GM19193 (cell line): ENCODE results near the gene C1QTNF12.
A peak's percentile ranks its signal among the peaks of the same experiment; 100 is the strongest.

Source experiments
- POLR2A ChIP-seq: IDR thresholded peaks from 4 replicates; pipeline ENCODE4 v1.6.1; 2011; ENCODE audit not compliant: insufficient read depth, insufficient read length; ENCODE audit errors: extremely low read depth

The C1QTNF12 gene

GRCh38 chr1:1285611-1286311 is 39.2 kb upstream of the C1QTNF12 start:
- no peak for TF ChIP-seq POLR2A

GRCh38 chr1:1285102-1285571 is 38.6 kb upstream of the C1QTNF12 start:
- no peak for TF ChIP-seq POLR2A

- no peak for TF ChIP-seq POLR2A
These were observed 37.9 kb upstream of the C1QTNF12 start for GRCh38 chr1:1284221-1285101.

GRCh38 chr1:1283821-1284220 is 37.3 kb upstream of the C1QTNF12 start:
- no peak for TF ChIP-seq POLR2A

DNA sequence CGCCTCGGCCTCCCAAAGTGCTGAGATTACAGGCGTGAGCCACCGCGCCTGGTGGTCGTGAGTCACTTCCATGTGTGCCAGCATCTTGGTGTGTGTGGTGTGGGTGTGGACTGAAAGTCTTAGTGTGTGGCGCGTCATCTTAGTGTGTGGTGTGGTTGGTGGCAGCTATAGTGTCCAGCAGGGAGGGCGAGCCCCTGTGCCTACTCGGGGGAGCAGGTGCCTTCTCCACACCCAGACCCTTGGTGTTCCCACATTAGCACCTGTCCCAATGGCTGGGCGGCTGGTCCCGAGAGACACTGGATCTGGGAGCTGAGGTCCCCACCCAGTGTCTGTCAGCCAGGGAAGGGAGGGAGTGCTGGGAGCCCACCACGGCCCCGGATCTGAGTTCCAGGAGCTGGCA is 36.5 kb upstream of the C1QTNF12 start:
- TF ChIP-seq POLR2A = no peak

DNA sequence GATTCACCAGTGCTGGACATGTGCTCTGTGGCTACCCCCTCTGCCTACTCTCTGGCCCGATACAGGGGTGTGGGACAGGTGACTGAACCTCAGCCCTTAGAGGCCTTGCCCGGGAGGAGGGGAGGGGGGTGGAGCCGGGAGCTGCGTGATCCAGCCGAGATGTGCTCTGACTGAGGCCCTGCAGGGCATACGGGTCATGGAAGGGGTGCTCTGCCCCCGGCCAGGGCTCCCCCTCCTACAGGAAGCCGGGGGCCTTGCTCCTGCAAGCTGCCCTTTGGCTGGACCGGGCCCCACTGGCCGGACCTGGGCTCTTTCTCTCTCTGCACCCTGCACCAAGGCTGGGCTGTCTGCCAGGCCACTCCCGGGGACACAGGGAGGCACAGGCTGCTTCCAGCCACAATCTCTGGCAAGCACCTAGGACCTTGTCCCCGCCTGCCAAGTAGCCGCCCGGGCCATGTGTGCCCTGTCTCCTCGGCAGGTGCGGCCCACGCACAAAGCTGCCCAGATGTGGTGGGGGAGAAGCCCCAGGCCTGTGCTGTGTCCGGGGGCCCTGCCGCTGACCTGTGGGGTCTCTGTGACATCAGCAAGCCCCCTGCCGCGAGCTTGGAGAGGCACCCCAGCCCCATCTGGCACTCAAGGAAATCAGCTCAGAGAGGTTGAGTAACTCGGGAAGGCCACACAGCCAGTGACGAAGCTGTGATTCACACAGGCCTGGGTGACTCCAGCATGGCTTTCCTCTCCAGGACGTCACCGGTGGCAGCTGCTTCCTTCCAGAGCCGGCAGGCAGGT is 35.2 kb upstream of the C1QTNF12 start:
- no peak for TF ChIP-seq POLR2A

DNA sequence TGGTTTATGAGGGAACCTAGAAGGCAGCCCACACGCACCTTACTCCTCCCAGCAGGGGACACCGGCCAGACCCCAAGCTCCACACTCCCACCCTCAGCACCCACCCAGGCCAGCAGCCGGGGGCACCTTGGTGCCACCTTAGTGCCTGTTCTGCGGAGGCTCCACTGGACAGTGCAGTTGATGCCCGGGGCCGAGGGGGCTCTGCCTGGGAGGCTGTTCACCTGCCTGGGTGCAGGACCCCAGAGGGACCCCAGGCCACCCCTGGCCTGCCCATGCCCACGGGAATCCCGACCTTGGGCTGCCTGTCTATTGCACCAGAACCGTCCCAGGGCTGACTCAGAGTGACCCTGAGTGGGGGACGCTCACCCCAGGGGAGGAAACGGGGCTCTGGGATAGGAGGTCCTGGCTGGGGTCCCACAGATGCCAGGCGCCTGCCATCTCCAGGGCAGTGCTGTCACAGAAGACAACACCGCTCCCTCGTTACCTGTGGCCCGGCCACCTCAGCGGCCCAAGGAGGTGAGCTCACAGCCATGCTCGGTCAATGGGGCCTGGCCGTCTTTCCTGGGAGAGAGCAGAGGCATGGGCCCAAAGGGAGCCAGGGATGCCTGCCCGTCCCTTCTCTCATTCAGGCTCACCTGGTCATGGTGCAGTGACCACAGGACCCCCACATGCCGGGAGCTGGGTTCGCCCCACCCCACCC is 34.4 kb upstream of the C1QTNF12 start:
- TF ChIP-seq POLR2A = no peak

DNA sequence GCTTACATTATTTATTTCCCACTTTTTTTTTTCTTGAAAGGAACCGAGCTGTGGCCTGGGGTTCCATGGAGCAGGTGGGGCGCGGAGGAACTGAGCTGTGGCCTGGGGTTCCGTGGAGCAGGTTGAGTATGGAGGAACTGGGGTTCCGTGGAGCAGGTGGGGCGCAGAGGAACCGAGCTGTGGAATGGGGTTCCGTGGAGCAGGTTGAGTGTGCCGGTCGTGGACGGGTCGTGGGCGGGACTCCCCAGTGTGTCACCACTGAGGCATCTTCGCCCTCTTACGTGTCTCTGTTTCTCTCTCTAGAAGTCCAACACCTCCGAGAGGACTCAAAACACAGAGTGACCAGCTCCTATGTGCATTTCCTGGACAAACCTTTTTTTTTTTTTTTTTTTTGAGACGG is 32.5 kb upstream of the C1QTNF12 start:
- no peak for TF ChIP-seq POLR2A

DNA sequence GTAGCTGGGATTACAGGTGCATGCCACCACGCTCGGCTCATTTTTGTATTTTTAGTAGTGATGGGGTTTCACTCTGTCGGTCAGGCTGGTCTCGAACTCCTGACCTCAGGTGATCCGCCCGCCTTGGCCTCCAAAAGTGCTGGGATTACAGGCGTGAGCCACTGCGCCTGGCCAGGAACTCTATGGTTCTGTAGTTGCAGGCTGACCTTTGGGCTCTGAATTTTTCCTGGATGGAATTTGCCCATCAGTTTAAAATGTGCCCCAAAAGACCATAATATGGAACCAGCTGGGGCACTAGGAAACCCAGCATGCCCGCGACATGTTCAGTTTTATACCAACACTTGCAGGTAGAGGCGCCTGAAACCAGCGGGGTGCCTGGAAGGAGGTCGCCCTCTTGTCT is 32.1 kb upstream of the C1QTNF12 start:
- TF ChIP-seq POLR2A = no peak

DNA sequence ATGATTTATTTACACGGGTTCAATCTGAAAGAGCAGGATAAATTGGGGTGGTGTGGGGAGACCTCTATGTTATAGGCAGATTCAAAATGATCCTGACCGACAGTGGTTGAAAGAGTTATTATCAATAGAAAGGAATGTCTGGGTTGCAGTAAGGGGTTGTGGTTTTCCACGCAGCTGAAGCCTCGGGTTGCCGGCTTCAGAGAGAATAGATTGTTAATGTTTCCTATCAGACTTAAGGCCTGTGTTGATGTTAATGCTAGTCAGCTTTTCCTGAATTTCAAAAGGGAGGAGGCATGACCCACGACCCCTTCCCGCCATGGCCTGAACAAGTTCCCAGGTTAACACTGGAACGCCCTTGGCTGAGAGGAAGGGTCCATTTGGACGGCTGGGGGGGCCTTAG is 29.3 kb upstream of the C1QTNF12 start:
- no peak for TF ChIP-seq POLR2A

- TF ChIP-seq POLR2A = no peak
These were observed 28.5 kb upstream of the C1QTNF12 start for GRCh38 chr1:1274931-1275431.

DNA sequence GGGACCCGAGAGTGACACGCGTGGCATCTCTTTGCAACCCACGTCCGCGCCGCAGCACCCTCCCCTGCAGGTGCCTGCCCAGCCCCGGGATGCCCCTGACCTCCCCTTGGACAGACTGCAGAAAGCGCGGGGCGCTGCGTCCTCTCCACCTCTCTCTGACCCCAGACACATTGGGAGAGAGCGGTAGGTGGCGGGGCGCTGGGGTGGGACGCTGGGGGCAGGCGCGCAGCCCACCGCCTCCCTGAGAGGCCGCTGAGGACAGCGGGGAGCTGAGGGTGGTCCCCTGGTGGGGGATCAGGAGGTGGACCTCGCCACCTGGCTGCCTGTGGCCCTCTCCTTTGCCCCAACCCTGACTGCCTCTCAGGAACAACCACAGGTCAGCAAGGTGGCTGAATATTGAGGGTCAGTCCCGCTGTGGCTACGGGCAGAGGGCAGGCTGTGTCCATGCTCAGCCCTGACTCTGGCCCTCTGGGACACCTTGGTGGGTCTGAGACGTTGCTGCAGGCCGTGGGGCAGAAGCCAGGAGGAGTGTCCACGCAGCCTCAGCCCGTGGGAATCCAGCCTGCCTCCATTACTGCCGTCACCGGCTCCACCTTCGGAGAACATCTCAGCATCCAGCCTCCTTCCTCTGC is 27.9 kb upstream of the C1QTNF12 start:
- TF ChIP-seq POLR2A = no peak

- peak; percentile 68 for TF ChIP-seq POLR2A
These were observed 27.2 kb upstream of the C1QTNF12 start, which contains the start of gene UBE2J2 for GRCh38 chr1:1273512-1274298. UBE2J2 (minus strand) TSS chr1:1273854; CDS start chr1:1267992, 5,862 bp downstream.

DNA sequence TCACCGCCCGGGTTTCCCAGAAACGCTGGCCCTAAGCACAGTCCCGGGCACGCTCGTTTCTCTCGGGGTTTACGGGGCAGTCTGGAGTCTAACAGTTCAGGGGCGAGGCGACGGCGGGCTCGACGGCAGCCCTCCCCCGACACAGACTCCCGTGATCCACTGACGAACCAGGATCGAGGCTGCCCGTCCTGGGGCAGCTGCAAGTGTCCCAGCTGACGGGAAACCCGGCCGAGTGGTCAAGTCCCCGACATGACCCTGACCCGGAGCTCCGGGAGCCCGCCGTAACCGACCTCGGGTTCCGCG is 26.6 kb upstream of the C1QTNF12 start:
- no peak for TF ChIP-seq POLR2A
